TTC549 (cell line): ENCODE measurements around the gene KCNH6.

Source experiments
- FAIRE-seq: peaks from 2 replicates; lab custom pipeline; 2012; peaks lifted over from hg19 to GRCh38; lab: Jason Lieb, UNC

Gene KCNH6

DNA sequence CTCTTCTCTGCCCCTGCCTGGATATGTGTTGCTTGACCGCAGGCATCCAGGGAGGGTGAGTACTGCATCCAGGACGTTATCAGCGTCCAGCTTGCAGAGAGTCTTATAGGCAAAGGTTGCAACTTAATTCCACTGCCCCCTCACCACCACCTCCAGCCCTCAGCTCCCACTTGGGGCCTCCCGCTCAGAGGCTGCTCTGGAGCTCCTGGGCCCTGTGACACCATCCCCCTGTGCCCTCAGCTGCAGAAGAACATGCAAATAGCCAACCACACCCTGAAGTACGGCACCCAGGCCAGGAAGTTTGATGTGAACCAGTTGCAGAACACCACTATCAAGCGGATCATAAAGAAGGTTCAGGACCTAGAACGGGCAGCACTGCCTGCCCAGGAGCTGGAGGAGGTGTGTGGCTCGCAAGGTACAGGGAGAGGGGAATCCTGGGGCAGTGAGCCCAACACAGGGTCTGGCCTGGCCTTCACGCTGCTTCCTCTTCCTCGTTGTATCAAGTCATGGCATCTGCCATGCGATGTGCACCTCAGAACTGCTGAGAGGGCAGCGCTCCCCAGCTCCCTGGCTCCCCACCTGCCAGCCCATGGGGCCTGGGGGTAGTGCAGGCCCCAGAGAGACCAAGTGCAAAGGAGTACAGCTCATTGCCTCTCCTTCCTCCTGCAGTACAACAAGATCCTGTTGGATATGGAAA, 36.7 kb upstream of the KCNH6 start:
- no peak for FAIRE-seq

DNA sequence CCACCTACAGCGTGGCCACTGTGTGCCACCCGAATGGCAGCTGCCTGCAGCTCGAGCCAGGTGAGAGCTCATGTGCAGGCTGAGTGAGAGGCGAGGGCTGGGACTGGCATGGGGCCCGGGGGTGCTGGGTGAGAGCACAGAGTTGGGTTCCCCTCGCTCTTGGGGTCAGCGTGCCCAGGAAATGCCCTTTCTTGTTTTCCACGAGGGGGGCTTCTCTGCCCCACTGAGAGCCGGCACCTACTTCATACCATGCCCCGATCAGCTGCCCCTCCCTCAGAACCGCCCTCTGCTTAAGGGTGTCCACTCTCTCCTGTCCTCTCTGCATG, 36.2 kb upstream of the KCNH6 start:
- FAIRE-seq = no peak

DNA sequence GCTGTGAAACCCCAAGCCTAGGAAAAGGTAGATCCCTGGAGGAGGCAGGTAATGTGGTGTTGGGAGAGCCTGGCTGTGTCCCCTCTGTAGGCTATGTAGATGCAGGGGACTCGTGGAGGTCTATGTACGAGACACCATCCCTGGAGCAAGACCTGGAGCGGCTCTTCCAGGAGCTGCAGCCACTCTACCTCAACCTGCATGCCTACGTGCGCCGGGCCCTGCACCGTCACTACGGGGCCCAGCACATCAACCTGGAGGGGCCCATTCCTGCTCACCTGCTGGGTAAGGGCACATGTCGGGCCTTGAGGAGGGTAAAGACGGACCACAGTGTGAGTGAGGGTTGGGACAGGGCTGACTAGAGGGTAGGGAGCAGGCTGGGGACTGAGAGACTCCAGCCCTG, 34.3 kb upstream of the KCNH6 start:
- no peak for FAIRE-seq

DNA sequence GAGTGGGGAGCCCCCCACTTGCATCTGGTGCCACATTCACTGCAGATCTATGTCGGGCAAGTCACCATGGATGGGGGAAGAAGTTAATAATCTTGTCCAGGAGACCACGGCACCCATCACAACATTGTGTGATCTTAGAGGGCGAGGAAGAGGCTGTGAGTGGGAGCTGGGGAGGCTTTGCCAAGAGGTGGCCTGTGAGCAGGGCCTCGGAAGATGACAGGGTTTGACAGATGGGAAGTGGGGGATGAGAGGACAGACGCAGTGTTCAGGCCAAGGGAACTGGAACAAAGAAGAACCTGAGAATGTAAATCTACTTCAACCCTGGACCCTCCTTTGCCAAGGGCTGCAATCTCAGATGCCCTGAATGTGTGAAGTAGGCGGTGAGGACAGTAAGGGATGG, 33.9 kb upstream of the KCNH6 start:
- FAIRE-seq = no peak

DNA sequence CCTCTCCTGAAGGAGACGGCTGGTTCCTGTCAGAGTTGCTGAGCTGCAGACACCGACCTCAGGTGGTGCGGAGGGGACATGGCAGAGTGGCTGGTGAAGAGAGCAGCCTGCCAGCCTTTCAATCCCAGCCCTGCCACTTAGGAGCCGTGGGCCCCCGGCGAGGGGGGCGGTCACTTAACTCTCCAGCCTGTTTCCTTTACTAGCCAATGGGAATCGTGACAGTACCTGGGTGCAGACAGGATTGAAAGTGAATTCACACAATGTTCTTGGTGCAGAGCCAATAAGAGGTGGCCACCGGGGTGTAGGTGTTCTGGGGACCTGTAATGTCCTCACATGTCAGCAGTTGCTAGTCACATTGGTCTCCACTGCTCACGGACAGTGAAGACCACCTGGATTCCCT, 32.8 kb upstream of the KCNH6 start:
- FAIRE-seq = no peak

DNA sequence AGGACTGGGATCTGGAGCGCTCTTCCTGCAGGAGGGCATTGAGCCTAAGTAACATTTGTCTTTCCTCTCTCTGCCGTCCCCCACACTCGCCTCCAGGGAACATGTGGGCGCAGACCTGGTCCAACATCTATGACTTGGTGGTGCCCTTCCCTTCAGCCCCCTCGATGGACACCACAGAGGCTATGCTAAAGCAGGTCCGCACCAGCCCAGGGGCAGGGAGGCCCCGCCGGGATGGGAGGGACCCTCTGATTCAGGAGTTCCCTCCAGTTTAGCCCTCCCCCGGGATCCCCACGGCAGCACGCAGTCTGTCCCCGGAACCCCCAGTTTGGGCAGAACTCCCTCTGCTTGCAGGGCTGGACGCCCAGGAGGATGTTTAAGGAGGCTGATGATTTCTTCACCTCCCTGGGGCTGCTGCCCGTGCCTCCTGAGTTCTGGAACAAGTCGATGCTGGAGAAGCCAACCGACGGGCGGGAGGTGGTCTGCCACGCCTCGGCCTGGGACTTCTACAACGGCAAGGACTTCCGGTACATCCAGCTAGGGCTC, 32.2 kb upstream of the KCNH6 start:
- no peak for FAIRE-seq

DNA sequence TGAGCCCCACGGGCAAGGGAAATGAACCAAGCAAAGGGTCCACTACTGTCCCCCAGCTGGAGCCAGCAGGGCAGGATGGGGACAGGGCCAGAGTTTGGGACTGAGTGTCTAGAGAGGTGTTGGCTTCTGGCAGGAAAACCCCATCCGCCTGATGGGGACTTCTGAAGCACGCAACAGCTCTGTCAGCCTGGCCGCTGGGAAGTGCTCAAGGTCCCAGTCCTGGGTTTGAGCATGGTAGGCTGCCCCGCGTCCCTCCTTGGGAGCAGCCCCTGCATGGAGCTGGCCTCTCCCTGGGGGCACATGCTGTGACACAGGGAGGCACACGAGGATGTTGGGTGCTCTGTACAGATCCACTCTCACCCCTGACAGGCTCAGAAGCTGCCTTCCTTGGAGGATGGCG, 31.7 kb upstream of the KCNH6 start:
- FAIRE-seq = no peak

DNA sequence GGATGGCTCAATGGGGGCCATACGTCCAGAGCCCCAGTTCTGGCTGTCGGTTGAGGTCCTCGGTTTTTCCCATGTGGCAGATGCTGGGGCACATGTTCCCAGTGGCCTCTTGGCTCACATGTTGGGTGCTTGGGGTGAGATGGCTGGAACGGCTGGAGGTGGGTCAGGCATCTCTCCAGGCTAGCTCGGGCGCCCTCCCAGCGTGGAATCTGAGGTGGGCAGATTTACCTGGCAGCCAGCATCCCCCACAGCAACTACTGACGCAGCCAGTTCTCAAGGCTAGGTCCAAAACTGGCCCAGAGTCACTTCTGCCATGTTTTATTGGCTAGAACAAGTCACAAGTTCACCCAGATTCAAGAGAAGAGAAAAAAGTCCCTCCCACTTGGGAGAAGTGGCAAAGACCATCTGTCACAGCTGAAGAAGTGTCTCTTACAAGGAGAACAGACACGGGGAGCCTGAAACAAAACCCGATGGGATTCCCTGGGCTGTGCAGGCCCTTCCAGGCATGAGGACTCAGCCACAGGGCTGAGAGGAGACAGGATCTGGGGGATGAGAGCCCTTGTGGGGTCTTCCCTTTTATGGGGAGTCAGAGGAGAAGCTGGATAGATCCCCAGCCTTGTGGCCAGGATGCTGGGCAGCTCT, 31.1 kb upstream of the KCNH6 start:
- no peak for FAIRE-seq

DNA sequence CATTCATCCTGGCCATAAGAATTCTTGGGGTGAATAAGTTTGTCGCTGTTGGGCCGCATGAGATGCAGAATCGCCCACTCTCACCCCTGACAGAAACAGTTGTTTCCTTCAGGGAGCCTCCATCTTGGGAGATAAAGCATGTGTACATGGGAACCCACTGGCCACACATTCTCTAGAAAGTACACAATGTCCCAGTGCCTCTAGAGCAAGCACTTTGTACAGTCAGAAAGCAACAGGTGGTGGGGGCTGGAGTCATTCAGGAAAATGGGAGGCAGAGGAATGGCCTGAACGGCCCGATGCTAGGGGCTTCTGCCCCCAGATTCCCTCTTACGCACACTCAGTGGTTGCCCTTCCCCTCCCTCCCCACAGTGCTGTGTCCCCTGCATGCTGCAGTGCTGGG, 30.2 kb upstream of the KCNH6 start:
- FAIRE-seq = no peak

DNA sequence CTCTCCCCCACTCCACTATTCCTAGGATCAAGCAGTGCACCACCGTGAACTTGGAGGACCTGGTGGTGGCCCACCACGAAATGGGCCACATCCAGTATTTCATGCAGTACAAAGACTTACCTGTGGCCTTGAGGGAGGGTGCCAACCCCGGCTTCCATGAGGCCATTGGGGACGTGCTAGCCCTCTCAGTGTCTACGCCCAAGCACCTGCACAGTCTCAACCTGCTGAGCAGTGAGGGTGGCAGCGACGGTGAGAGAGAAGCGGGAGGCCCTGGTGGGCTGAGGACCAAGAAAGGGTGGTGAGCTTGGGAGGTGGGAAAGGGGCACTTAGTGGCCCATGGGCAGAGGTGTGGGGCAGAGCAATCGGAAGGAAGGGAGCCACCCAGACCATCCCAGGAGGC, 29.7 kb upstream of the KCNH6 start:
- FAIRE-seq = no peak

DNA sequence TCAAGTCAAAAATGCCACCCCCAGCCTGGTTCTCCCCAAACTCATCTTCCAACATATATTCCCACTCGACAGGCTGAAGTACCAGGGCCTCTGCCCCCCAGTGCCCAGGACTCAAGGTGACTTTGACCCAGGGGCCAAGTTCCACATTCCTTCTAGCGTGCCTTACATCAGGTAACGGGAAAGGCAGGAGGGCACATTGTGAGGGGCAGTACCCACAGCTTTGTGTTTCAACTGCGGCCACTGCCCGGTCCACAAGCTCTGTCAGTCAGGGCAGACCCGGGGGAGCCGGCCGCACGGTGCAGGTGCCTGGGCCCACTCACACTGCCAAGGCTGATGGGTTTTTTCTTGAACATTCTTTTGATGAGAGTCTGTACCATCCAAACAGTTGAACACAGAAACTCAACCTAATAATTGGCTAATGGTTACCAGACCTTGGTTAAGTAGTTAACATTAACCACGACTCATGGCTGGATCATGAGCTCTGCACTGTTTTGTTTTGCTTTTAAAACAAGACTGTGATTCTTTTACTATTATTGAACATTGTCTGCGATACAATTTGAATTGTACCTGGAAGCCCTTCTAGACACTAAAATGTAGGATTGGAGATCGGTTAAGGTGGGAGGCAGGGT, 28.7 kb upstream of the KCNH6 start:
- FAIRE-seq = no peak

DNA sequence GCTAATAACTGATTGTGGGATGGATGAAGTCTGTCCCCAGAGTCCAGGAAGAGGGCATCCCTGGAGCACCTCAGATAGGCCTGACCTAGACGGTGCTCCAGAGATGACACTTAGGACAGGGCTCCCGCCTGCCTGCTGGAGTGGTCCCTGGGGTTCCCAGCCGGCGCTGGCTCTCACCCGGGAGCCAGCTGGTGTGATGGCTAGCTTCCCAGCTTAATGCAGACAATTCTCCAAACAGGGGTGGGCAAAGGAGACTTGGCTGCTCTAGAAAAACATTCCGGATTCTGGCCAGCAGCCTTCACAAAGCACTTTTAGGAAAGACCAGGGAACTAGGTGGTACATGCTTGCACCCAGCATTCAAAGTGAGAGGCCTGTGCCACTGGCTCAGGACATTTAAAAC, 27.7 kb upstream of the KCNH6 start:
- no peak for FAIRE-seq

DNA sequence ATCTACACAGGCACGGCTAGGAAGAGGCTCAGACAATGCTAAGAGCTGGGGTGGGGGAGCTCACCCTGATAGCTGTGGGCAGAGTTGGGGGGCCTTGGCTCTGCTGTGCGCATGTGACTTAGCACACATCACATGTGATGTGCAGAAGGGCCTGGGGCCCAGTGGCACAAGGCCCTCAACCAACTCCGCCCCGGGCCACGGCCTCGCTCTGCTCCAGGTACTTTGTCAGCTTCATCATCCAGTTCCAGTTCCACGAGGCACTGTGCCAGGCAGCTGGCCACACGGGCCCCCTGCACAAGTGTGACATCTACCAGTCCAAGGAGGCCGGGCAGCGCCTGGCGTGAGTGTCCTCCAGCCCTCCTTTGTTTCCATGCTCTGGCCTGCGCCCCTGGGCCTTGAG, 27.0 kb upstream of the KCNH6 start:
- no peak for FAIRE-seq

DNA sequence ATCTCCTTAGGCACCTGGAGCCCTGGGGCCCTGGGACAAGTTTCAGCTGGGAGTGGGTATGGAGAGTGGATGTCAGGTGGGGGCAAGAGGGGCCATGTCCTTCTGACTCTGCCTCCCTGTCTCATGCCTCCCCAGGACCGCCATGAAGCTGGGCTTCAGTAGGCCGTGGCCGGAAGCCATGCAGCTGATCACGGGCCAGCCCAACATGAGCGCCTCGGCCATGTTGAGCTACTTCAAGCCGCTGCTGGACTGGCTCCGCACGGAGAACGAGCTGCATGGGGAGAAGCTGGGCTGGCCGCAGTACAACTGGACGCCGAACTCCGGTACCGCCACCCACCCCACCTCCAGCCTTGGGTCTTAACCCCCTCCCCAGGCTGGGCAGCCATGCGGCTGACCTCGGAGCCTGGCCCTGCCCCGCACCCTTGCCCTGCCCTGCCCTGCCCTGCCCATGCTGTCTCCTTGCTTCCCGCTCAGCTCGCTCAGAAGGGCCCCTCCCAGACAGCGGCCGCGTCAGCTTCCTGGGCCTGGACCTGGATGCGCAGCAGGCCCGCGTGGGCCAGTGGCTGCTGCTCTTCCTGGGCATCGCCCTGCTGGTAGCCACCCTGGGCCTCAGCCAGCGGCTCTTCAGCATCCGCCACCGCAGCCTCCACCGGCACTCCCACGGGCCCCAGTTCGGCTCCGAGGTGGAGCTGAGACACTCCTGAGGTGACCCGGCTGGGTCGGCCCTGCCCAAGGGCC, 26.3 kb upstream of the KCNH6 start:
- no peak for FAIRE-seq

DNA sequence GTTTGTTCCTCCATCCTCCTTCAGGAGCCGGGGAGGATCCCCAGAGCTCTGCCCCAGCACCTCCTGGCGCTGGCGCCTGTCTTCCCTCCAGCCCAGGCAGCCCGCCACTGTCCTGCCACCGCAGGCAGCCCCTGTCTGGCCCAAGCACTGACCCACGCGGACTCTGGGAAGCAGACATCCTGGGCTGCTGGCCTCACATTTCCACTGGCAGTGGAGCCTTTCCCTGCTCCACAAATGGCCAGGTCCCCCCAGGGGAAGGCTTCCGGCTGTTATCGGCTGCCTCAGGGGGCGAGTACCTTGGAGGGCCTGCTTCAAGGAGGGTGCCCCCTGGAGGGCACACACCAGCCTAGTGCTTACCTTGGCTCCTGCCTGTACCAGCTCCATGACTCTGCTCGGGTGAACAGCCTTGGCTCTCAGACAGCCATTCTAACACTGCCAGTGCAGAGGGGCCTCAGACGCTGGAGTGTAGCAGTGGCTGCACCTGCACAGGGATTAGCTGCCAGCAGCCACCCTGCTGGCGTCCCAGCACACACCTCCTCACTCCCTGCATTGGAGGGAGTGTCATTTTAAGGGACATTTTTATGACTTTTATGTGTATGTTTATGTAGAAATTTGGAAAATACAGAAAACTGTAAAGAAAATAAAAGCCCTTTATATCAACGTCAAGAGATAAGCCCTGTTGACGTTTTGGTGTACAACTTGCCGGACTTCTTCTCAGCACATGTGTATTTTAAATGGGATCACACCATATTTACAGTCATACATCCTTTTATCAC, 25.3 kb upstream of the KCNH6 start:
- FAIRE-seq = no peak

DNA sequence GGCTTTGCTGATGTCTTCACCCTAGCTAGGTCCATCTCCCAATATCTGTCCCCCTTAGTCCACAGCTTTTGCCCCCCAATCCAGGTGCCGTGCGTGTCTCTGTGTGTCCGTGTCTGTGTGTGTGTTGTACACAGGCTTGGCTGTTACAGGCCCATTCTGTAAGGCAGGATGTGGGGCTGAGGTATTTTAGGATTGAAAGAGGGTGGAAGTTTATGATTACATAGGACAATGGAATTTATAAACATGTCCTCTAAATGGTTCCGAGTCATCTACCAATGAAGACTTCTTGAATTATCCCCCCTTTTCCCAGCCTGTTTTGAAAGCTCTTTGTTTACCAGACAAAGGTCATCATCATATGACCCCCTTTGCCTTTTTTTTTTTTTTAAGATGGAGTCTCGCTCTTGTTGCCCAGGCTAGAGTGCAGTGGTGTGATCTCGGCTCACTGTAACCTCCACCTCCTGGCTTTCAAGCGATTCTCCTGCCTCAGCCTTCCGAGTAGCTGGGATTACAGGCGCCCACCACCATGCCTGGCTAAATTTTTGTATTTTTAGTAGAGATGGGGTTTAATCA, 24.4 kb upstream of the KCNH6 start:
- no peak for FAIRE-seq

DNA sequence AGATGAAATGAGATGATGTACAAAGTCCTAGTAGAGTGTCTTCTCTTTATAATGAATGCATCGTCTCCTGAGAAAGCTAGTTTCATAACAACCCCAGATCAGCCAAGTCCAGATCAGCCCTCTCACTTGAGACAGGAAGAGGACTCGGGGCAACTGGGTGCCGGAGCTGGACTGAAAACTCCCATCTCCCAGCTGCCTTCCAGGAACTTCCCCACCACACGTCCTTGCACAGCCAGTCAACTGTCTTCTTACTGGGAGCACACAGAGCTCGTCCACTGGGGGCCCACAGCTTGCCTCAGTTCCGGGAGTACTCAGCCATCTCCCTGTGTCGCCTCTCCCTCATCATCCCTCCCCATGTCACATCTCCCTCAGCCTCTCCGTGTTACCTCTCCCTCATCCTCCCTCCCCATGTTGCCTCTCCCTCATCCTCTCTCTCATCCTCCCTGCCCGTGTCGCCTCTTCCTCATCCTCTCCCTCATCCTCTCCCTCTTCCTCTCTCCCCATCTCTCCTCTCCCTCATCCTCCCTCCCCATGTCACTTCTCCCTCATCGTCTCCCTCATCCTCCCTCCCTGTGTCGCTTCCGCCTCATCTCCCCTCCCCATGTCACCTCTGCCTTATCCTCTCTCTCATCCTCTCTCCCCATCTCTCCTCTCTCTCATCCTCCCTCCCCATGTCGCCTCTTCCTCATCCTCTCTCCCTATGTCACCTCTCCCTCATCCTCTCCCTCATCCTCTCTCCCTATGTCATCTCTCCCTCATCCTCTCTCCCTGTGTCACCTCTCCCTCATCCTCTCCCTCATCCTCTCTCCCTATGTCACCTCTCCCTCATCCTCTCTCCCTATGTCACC, 22.4 kb upstream of the KCNH6 start:
- no peak for FAIRE-seq

DNA sequence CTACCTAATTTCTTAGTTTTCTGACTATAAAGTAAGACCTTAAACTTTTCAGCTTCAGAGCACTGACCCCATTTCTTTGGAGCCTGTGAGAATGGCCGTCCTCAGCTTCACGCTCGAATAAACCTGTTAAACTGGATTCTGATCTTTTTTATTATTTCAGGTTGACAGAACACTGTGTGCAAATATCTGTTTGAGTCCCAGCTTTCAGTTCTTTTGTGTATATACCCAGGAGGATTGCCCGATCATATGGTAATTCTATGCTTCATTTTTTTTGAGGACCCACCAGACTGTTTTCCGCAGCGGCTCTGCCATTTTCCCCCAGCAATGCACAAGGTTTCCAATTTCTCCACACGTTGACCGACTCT, 19.8 kb upstream of the KCNH6 start:
- FAIRE-seq = no peak

DNA sequence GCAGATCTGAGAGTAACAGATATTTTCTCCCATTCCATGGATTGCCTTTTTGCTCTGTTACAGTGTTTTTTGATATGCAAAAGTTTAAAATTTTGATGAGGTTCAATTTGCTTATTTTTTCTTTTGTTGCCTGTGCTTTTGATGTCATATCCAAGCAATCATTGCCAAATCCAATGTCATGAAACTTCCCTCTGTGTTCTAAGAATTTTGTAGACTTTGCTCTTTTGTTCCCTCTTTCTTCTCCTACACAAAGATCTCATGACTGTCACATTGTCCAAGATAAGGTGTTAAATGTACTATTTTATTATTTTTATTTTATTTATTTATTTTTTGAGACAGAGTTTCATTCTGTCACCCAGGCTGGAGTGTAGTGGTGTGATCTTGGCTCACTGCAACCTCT, 18.9 kb upstream of the KCNH6 start:
- FAIRE-seq = no peak

DNA sequence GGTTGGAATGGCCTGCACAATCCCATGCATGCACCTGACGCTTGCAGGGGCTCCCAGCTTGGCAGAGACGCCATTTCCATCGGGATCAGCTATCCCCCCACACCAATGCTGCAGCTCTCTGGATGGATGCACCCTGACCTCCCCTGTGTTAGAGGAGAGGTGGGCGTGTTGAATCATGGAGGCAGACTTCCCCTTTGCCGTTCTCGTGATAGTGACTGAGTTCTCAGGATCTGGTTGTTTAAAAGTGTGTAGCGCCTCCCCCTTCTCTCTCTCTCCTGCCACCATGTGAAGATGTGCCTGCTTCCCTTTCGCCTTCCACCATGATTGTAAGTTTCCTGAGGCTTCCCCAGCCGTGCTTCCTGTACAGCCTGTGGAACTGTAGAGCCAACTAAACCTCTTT, 17.8 kb upstream of the KCNH6 start:
- no peak for FAIRE-seq

DNA sequence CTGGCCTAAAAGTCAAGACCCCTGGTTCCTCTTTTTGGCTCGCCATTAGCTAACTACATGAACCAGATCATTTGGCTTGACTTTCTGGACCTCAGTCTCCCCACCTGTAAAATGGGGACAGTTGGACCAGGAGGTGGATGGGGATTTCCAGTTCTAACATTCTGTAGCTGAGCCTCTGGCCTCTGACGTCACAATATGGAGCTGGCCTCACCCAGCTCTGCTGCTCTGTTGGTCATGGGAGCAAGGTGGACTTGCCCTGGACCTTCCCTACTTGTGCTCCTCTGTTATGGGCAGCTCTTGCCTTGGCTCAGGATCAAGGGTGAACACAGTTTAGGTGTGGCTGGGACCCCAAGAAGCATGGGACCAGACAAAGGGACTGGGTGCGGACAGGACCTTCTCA, 16.5 kb upstream of the KCNH6 start:
- FAIRE-seq = no peak
